GM12801 (cell line): ENCODE measurements around the gene SYPL1.

Source experiments
- TF ChIP-seq, protein P1 (sequence below): IDR thresholded peaks from one replicate; pipeline ENCODE4 v1.5.1; 2011; ENCODE audit warnings: control low read depth; ENCODE audit not compliant: insufficient read length; ENCODE audit errors: extremely low read depth

Gene SYPL1

DNA sequence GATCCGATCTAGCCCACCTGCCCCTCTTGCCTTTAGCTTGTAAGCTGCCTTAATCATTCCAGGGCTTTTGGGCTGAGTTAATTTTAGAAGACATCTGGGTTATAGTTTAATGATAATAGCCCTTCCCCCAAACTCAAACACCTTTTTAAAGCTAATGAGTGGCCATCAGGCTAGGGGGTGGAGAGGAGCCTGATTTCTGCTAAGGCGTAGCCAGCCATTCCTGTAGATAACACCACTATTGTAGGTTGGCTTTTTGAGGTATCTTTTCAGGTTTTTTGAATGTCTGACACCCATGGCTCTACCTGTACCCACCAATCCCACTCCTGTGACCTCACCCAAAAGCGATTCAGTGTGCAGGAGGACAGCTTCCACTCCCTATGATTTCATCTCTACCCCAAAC is 7.6 kb upstream of the SYPL1 start:
- TF ChIP-seq, protein P1, sequence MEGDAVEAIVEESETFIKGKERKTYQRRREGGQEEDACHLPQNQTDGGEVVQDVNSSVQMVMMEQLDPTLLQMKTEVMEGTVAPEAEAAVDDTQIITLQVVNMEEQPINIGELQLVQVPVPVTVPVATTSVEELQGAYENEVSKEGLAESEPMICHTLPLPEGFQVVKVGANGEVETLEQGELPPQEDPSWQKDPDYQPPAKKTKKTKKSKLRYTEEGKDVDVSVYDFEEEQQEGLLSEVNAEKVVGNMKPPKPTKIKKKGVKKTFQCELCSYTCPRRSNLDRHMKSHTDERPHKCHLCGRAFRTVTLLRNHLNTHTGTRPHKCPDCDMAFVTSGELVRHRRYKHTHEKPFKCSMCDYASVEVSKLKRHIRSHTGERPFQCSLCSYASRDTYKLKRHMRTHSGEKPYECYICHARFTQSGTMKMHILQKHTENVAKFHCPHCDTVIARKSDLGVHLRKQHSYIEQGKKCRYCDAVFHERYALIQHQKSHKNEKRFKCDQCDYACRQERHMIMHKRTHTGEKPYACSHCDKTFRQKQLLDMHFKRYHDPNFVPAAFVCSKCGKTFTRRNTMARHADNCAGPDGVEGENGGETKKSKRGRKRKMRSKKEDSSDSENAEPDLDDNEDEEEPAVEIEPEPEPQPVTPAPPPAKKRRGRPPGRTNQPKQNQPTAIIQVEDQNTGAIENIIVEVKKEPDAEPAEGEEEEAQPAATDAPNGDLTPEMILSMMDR = no peak

DNA sequence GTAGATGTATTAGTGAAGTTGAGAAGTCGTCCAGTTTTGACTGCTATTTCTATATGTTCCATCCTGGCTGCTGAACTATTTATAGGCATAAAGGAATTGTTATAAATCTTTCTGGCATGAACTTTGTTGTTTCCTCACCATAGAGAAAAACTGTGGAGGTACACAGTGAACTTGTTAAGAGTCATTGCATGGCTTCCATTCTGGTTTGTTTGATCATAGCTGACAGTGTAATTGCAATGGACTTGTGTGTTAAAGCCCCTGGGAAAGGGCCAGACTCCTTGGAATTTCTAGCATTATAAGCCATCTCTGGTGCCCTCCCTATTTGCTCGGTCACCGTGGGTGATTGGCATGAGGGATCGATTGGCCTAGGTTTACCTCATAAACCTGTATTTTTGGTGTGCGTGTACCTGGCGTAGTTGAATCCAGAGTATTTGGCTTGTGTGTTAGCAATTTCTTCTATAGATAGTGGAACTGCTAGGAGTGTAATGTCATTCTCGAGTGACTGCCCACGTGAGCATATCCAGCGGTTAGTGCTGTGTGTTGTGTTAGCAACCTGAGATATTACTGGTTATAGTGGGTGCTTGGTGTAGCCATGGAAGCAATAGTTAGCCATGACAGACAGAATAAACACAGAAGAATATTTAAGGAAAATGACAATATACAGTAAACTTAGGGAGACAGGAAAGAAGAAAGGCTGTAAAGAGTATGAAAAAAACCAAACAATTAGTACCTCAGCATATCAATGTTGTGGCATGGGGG is 5.9 kb upstream of the SYPL1 start:
- TF ChIP-seq, protein P1 = no peak

DNA sequence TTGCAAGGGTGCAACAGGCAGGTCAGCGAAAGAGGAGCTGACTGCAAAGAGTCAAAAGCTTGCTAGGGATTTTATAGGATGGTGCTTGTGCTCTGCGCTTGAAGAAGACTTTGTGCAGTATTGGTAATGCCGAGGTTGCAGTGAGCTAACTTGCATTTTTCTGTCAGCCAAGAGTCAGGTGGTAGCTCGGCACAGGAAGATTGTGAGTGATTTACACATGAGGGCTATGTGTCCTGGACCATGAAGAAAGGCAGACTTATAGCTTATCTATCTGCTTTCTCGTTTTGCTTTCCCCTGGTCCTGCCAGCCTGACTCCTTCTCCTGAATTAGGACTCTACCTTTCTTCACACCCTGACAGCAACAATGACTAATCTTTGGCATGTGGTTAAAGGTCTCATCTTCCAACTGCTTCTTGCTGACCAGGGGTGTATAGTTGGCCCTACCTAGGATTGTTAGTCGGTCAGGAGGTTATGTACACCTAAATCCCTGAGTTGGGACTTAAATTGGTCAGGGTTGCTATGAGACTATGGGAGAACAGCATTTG is 4.1 kb upstream of the SYPL1 start:
- TF ChIP-seq, protein P1 = no peak

DNA sequence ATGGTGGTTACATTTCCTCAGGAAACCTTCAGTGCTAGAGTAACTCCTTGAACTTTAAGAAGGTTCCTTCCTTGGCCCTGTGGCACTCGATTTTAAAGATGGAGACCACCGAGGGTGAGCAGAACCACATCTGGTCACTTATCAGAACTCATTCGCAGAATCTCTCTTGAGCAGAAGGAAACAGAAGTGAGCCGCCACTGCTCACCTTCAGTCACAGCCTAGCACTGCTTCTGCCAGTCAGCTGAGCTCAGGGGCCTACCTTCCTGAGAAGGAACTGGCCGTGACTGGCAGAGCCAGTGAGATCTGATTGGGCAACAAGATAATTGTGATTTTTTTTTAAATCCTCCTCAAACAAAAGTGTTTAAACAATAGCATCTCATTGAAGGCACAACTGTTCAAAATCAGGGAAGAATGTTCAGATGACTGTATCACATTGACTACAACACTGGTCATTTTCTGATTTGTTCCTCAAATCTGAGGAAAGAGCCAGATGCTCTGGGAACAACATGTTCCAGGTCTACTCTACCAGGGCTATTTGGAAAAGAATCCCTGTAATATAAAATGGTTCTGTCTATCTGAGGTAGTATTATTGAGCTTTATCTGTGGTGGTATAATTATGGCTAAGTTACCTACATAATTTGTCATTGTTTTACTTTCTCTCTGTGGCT is 2.7 kb upstream of the SYPL1 start:
- TF ChIP-seq, protein P1 = no peak

DNA sequence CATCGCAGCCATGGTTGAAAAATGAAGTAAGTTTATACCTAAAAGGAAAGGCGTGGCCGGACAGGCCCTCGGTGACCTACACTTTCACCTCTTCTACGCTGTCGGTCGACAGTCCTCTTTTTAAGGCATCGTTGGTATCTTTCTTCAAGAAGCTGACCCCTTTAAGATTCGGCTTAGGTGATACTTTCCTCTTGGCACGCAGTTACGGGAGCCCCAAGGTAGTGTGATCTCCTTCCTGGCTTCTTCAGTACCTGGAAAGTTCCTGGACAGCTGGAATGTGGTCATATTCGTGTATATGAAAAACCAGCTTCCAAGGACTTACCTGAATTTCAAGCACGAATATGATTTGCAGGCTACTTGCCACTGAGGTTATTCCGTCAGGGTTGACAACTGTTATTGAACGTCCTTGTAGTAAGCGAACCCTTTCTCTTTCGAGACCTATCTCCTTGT is 885 bp upstream of the SYPL1 start:
- TF ChIP-seq, protein P1 = no peak

DNA sequence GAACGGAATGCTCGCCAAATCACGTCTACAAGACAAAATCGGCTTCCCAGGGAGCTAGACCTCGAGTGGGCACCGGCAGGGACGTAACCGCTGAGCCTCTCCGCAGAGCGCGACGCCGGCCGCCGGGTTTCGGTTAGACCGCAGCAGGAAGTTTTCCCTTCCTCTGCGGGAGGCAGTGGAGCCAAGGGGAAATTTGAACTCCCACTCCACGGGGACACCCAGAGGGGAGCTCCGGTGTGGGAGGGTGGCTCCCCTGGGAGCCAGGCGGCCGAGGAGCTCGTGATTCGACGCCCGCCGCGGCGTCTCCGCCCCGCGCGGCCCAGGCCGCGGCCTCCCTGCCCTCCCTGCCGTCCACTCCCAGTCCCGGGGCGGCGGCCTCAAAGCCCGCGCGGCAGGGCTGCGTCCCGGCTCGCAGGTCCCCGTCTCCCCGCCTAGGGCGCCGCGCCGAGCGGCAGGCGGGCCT is 426 bp downstream of the SYPL1 start:
- TF ChIP-seq, protein P1 = no peak

DNA sequence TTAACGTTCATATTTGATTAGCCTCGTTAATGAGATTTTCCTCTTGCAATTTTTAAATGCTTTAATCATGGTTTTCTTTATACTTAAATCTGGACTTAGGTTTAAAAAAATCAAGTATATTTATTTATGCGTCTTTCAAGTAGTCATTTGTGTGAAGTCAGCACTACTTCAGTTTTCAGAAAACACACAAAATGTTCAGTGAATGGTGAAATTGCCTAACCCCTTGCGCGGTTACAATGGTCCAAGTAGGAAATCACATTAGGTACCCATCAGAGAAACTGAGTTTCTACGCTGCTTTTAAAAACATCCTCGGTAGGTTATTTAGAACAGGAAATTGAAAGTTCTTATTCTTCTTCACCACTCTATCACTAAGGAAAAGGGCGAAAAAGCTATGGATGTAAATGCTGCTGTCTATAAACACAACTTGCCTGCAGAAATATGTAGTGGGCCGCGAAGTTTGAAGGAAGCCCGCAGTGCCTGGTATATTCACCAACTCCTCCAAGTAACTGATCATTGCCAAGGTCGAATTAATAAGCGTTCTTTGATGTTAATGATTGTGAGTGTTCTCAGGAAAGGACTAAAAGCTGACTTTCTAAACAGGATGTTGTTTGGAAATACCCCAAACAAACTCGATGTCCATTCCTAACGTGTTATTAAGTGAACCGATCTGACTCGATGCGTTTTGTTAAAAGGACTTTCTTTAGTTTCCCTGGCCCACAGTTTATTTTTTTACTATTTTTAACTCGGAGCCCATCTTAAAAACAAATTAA is 1.0 kb downstream of the SYPL1 start:
- TF ChIP-seq, protein P1 = no peak
